HG03460 (cell line): Measurements from ENCODE around the gene ABHD3.
"Not testable (repeated sequence)": the region's sequence is repeated elsewhere in the genome, so short reads cannot be mapped to it uniquely, and the experiment has no call there.

Source experiments
- ATAC-seq: cut with Tn5 transposase; IDR thresholded peaks from one replicate; pipeline ENCODE4 v1.9.1; 2021; ENCODE audit not compliant: unreplicated experiment

Gene ABHD3

GRCh38 chr18:21704603-21705364 lies at the start of gene ABHD3:
TSS of gene ABHD3 (minus strand) at chr18:21704774. CDS start at chr18:21704665, 109 bp downstream.
- peak; percentile 94 for ATAC-seq

GRCh38 chr18:21747764-21748693 lies 43.5 kb upstream of the ABHD3 start:
- ATAC-seq: no peak

DNA sequence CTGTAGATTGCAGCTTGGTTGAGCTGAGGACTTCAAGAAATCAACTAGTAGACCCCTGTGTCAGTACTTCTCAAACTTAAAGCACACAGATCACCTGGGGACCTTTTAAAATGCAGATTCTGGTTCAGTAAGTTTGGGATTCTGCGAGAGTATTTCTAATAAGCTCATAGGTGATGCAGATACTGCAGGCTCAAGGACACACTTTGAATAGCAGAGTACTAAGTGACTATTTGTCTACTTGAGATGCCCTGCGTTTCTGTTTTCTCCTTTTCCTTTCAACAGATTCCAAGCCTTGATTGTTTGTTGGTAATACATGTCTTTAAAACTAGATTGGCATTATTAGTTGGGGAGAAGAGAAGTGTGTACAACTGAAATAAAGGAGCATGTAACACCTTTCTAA lies 42.7 kb upstream of the ABHD3 start:
- ATAC-seq: no peak

GRCh38 chr18:21745231-21745630 lies 40.7 kb upstream of the ABHD3 start:
- no peak for ATAC-seq

DNA sequence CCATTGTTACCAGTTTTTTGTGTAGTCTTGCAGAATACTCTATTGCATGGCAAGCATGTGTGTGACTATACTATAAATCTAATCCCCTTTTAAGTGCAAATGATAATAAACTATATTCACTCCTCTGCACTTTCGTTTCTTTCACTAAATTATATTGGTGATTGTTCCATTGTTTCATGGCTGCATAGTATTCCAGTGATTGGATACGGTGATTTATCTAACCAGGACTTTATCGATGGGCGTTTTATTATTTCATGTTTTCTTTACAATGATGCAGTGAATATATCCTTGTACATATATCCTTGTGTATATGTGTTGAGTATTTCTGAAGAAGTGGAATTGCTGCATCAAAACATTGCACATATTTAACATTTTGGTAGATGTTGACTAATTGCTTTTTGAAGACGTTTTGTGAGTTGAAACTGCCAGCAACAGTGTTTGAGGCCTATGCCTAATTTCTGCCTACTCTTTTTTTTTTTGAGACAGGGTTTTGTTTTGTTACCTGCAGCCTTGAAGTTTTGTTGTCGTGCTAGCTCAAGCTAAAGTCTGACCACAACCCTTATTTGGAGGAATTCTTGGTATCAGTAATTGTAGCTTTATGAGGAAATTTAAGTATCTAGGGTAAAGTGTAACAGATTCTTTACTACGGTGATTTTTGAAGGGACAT lies 38.7 kb upstream of the ABHD3 start:
- no peak for ATAC-seq

DNA sequence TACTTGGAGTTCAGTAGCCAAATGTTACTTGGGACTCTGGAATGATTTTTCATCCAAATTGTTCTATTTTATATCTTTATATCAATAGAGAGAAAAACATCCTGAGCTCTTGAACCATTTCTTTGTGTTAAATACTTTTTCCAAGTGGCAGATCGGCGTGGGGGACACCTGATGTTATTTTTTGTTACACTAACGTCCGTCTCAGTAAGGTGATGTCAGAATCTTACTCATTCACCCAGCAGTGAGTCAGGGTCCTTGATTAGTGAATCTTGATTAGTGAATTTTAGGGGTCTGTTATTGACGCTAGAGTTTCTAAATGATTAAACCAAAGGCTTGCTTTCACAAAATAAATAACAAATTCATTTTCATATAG lies 37.7 kb upstream of the ABHD3 start:
- no peak for ATAC-seq

GRCh38 chr18:21741562-21742314 lies 37.2 kb upstream of the ABHD3 start:
- peak; percentile 23 for ATAC-seq

- peak; percentile 33 for ATAC-seq
Observed at GRCh38 chr18:21741312-21741561, 36.7 kb upstream of the ABHD3 start.

- ATAC-seq: peak; percentile 96
Observed at GRCh38 chr18:21740538-21741311, 36.2 kb upstream of the ABHD3 start, which contains the start of gene MIB1. TSS of gene MIB1 (plus strand) at chr18:21740792. CDS start at chr18:21741584, 792 bp downstream.

DNA sequence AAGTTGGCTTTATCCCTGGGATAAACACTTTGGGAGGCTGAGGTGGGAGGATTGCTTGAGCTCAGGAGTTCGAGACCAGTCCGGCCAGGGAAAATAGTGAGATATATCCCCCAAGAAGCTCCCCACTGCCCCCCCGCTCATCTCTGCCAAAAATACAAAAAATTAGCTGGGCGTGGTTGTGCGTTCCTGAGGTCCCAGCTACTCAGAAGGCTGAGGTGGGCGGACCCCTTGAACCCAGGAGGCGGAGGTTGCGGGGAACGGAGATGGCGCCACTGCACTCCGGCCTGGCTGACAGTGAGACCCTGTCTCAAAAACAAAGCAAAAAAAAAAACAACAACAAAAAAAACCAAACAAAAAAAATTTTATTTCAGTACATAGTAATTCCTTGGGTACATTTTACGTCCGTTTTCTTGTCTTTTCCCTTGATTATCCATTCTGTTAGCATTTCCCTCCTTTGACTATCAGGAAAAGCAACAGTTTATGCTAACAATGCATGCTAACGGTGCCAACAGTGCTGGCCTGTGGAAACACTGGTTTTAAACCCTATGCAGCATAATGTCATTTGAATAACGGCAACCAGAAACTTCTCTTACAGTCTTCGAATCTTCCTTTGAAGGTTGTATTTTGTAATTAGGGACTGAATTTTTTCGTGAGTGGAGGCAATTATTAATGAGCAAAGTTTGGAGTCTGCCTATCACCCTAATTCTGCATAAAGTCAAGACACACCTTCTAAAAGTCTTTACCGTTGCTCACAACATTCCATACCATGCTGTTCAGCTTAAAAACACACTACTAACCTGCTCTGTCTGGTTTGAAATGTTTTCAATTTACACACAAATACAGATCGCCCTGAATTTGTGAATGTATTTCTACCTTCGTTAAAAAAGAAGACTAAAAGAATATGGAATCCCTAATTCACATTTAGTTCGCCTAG lies 35.3 kb upstream of the ABHD3 start:
- peak; percentile 3 for ATAC-seq

GRCh38 chr18:21736926-21737325 lies 32.4 kb upstream of the ABHD3 start:
- not testable (repeated sequence) for ATAC-seq

GRCh38 chr18:21735452-21736015 lies 31.0 kb upstream of the ABHD3 start:
- no peak for ATAC-seq

GRCh38 chr18:21733011-21733410 lies 28.4 kb upstream of the ABHD3 start:
- ATAC-seq: no peak

GRCh38 chr18:21727702-21728101 lies 23.1 kb upstream of the ABHD3 start:
- no peak for ATAC-seq

DNA sequence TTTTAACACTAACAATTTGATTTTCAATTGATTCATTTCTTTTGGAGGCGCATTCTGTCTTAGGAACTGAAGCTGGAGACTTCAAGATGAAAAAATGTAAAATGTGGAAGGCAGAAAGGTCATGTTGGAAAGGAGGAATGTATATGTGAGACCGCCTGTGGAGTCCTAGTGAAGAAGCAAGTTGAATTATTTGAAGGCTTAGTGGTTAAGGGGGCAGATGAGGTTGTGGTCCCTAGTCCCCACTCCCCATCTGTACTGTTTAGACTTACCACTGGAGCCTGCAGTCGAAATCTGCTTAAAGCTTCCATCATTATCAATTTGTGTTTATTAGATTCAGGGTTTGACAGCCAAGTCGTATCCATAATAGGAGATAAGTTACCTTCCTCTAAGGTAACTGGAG lies 20.6 kb upstream of the ABHD3 start:
- ATAC-seq: no peak

GRCh38 chr18:21722687-21723086 lies 18.1 kb upstream of the ABHD3 start:
- no peak for ATAC-seq

DNA sequence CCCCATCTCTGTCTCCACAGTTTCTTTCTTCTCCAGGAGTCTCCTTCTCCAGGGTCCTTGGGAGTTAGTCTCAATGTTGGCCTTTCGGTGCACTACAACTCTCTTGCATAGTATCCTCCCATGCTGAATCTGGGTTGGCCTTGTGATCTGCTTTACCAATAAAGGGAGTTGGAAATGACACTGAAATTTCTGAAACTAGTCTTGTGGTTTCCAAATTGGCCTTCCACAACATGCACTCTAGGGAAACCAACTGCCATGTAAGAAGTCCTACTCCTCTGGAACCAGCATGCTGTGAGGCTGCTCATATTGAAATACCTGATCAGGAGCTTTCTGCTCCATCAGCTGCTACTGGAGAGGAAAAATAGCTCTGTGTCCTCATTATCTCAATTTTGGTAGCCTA lies 9.9 kb upstream of the ABHD3 start:
- no peak for ATAC-seq

DNA sequence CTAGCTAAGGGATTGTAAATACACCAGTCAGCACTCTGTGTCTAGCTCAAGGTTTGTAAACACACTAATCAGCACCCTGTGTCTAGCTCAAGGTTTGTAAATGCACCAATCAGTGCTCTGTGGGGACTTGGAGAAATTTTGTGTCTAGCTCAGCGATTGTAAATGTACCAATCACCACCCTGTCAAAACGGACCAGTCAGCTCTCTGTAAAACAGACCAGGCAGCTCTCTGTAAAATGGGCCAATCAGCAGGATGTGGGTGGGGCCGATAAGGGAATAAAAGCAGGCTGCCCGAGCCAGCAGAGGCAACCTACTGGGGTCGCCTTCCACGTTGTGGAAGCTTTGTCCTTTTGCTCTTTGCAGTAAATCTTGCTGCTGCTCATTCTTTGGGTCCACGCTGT lies 2.6 kb upstream of the ABHD3 start:
- not testable (repeated sequence) for ATAC-seq

GRCh38 chr18:21706386-21706865 lies 1.9 kb upstream of the ABHD3 start:
- no peak for ATAC-seq
